Retina (tissue), 1 donor: ENCODE data around the gene HDAC4.

Experiments used
- DNase-seq: peaks from one replicate; pipeline ENCODE4 v3.0.0-alpha.2; 2016

HDAC4 gene

GRCh38 chr2:239160226-239161143 lies 240.3 kb downstream of the HDAC4 start:
- no peak for DNase-seq

- no peak for DNase-seq
Measured at GRCh38 chr2:239159476-239159911, 241.3 kb downstream of the HDAC4 start.

GRCh38 chr2:239158641-239159475 lies 242.0 kb downstream of the HDAC4 start:
- DNase-seq = no peak

GRCh38 chr2:239157771-239158170 lies 243.0 kb downstream of the HDAC4 start:
- no peak for DNase-seq

- DNase-seq = no peak
Measured at GRCh38 chr2:239157269-239157668, 243.6 kb downstream of the HDAC4 start.

- no peak for DNase-seq
Measured at GRCh38 chr2:239156516-239157265, 244.1 kb downstream of the HDAC4 start.

- no peak for DNase-seq
Measured at GRCh38 chr2:239155806-239156480, 244.9 kb downstream of the HDAC4 start.

- no peak for DNase-seq
Measured at GRCh38 chr2:239154971-239155805, 245.6 kb downstream of the HDAC4 start.

GRCh38 chr2:239153806-239154591 lies 246.8 kb downstream of the HDAC4 start:
- DNase-seq = no peak

GRCh38 chr2:239152916-239153305 lies 247.9 kb downstream of the HDAC4 start:
- no peak for DNase-seq

- no peak for DNase-seq
Measured at GRCh38 chr2:239152239-239152915, 248.4 kb downstream of the HDAC4 start.

GRCh38 chr2:239151201-239152131 lies 249.4 kb downstream of the HDAC4 start:
- no peak for DNase-seq

GRCh38 chr2:239150125-239151011 lies 250.5 kb downstream of the HDAC4 start:
- DNase-seq = no peak

GRCh38 chr2:239149501-239149900 lies 251.3 kb downstream of the HDAC4 start:
- DNase-seq = no peak

GRCh38 chr2:239148495-239149200 lies 252.2 kb downstream of the HDAC4 start:
- no peak for DNase-seq

GRCh38 chr2:239147376-239147775 lies 253.4 kb downstream of the HDAC4 start:
- no peak for DNase-seq

GRCh38 chr2:239146741-239147181 lies 254.1 kb downstream of the HDAC4 start:
- no peak for DNase-seq
